Trophoblast cell (in vitro differentiated cells and primary cell): Measurements from ENCODE around the gene SLC25A4.

ENCODE experiments used
- DNase-seq, 2 donors: peaks; one replicate each; pipeline ENCODE4 v3.0.0-alpha.2; 2016
- H2AFZ ChIP-seq: 2 replicates; pipeline ENCODE4 v1.6.1; 2013; ENCODE audit warnings: low read length, moderate library complexity, mild to moderate bottlenecking; ENCODE audit not compliant: insufficient read depth, poor library complexity
- H2AK5ac ChIP-seq: 2 replicates; pipeline ENCODE4 v1.6.1; 2013; ENCODE audit warnings: mild to moderate bottlenecking, low read length
- H2BK120ac ChIP-seq: 2 replicates; pipeline ENCODE4 v1.6.1; 2013; ENCODE audit warnings: low read length, mild to moderate bottlenecking, moderate library complexity; ENCODE audit not compliant: insufficient read depth, poor library complexity
- H2BK12ac ChIP-seq: 2 replicates; pipeline ENCODE4 v1.6.1; 2013; ENCODE audit warnings: mild to moderate bottlenecking, low read length, moderate library complexity
- H2BK5ac ChIP-seq: 2 replicates; pipeline ENCODE4 v1.6.1; 2013; ENCODE audit warnings: low read length, low read depth, moderate library complexity, mild to moderate bottlenecking; ENCODE audit not compliant: poor library complexity
- H3K14ac ChIP-seq: 2 replicates; pipeline ENCODE4 v1.6.1; 2013; ENCODE audit warnings: mild to moderate bottlenecking, low read length
- H3K18ac ChIP-seq: 2 replicates; pipeline ENCODE4 v1.6.1; 2013; ENCODE audit warnings: mild to moderate bottlenecking, low read length
- H3K23ac ChIP-seq: 2 replicates; pipeline ENCODE4 v1.6.1; 2013; ENCODE audit warnings: low read length
- H3K27ac ChIP-seq: 2 replicates; pipeline ENCODE4 v1.5.1; 2013; ENCODE audit warnings: low read depth, mild to moderate bottlenecking, inconsistent platforms, low read length, moderate library complexity
- H3K27me3 ChIP-seq: 2 replicates; pipeline ENCODE4 v1.6.1; 2013; ENCODE audit warnings: inconsistent platforms, mild to moderate bottlenecking, low read length, moderate library complexity; ENCODE audit not compliant: insufficient read depth
- H3K36me3 ChIP-seq, 2 experiments: 1 replicate in 1 of 2; 2 replicates in 1 of 2; pipeline ENCODE4 v1.6.1; 2013; ENCODE audit warnings: low read length in 2 of 2, mild to moderate bottlenecking in 2 of 2, moderate library complexity in 1 of 2; ENCODE audit not compliant: insufficient read depth in 2 of 2, control insufficient read depth in 1 of 2
- H3K4ac ChIP-seq: 2 replicates; pipeline ENCODE4 v1.6.1; 2013; ENCODE audit warnings: low read depth, mild to moderate bottlenecking, low read length, moderate library complexity
- H3K4me1 ChIP-seq, 2 experiments: 1 replicate in 1 of 2; 2 replicates in 1 of 2; pipeline ENCODE4 v1.6.1; 2013; ENCODE audit warnings: low read length in 2 of 2, mild to moderate bottlenecking in 2 of 2, moderate library complexity in 1 of 2; ENCODE audit not compliant: insufficient read depth in 2 of 2, control insufficient read depth in 1 of 2
- H3K4me2 ChIP-seq: 2 replicates; pipeline ENCODE4 v1.6.1; 2013; ENCODE audit warnings: inconsistent platforms, mild to moderate bottlenecking, low read length, moderate library complexity
- H3K4me3 ChIP-seq: 2 replicates; pipeline ENCODE4 v1.5.1; 2013; ENCODE audit warnings: mild to moderate bottlenecking, low read depth, low read length, inconsistent platforms
- H3K79me1 ChIP-seq: one replicate; pipeline ENCODE4 v1.6.1; 2013; ENCODE audit warnings: low read length
- H3K79me2 ChIP-seq: 2 replicates; pipeline ENCODE4 v1.6.1; 2013; ENCODE audit warnings: low read length, mild to moderate bottlenecking; ENCODE audit not compliant: control insufficient read depth, insufficient read depth, poor library complexity
- H3K9ac ChIP-seq: 2 replicates; pipeline ENCODE4 v1.6.1; 2013; ENCODE audit warnings: mild to moderate bottlenecking, low read length
- H3K9me3 ChIP-seq: 2 replicates; pipeline ENCODE4 v1.6.1; 2013; ENCODE audit warnings: low read depth, mild to moderate bottlenecking, control low read depth, inconsistent platforms, low read length; ENCODE audit not compliant: insufficient read depth
- H4K12ac ChIP-seq: 2 replicates; pipeline ENCODE4 v1.6.1; 2013; ENCODE audit warnings: low read depth, mild to moderate bottlenecking, low read length, moderate library complexity
- H4K8ac ChIP-seq: 2 replicates; pipeline ENCODE4 v1.6.1; 2013; ENCODE audit warnings: low read depth, mild to moderate bottlenecking, low read length, moderate library complexity
- H4K91ac ChIP-seq: one replicate; pipeline ENCODE4 v1.6.1; 2013; ENCODE audit warnings: low read depth, mild to moderate bottlenecking, low read length, moderate library complexity
- WGBS: extraction: QIAGEN DNeasy Blood & Tissue Kit; methylation state at CpG from one replicate; pipeline ENCODE4 v1.1.7; 2013; ENCODE audit warnings: missing lambda C conversion rate; ENCODE audit not compliant: insufficient read length, insufficient coverage; ENCODE audit errors: extremely low coverage; 5-methylcytosine and 5-hydroxymethylcytosine counted together

SLC25A4 gene

GRCh38 chr4:185137233-185137925 is 5.7 kb upstream of the SLC25A4 start:
- Histone ChIP-seq H3K14ac (no peak overlapping the region), H3K9me3 (no peaks in the 10 kb centered on the region), H3K36me3 (no peaks in the 10 kb centered on the region), H3K27ac (no peak overlapping the region), H3K4me2 (no peak overlapping the region), H3K4me3 (no peak overlapping the region), H2BK120ac (no peak overlapping the region), H3K79me2 (no peaks in the 10 kb centered on the region), H2AK5ac (no peak overlapping the region), H3K79me1 (no peaks in the 10 kb centered on the region), H2BK12ac (no peak overlapping the region), H4K91ac (no peak overlapping the region), H3K27me3 (no peaks in the 10 kb centered on the region), H3K4me1 (no peaks in the 10 kb centered on the region), H4K12ac (no peak overlapping the region), H2BK5ac (no peak overlapping the region), H3K4ac (no peak overlapping the region), H2AFZ (no peak overlapping the region), H3K18ac (no peak overlapping the region), H3K23ac (no peak overlapping the region), H4K8ac (no peak overlapping the region), H3K9ac (no peak overlapping the region)
- DNase-seq: no peak
- no CpG with 5 or more reads among the region's 24 CpGs for WGBS

GRCh38 chr4:185138161-185138560 is 4.9 kb upstream of the SLC25A4 start:
- no peaks in the 10 kb centered on the region for H3K4me1 ChIP-seq
- H3K36me3 ChIP-seq: no peaks in the 10 kb centered on the region
- H2BK120ac ChIP-seq: no peak overlapping the region
- no peak overlapping the region for H2BK5ac ChIP-seq
- no peak overlapping the region for H4K8ac ChIP-seq
- no peak overlapping the region for H3K27ac ChIP-seq
- H3K4me3 ChIP-seq: no peak overlapping the region
- no peak overlapping the region for H2AFZ ChIP-seq
- H3K18ac ChIP-seq: no peak overlapping the region
- H3K9me3 ChIP-seq: no peaks in the 10 kb centered on the region
- peaks cover 5% of the 10 kb centered on the region for H3K79me1 ChIP-seq
- H3K23ac ChIP-seq: no peak overlapping the region
- no peak overlapping the region for H3K9ac ChIP-seq
- no peak overlapping the region for H4K12ac ChIP-seq
- no peak overlapping the region for H3K14ac ChIP-seq
- DNase-seq: no peak
- H4K91ac ChIP-seq: no peak overlapping the region
- no peak overlapping the region for H3K4me2 ChIP-seq
- no peak overlapping the region for H3K4ac ChIP-seq
- H3K79me2 ChIP-seq: peaks cover 3% of the 10 kb centered on the region
- H2AK5ac ChIP-seq: no peak overlapping the region
- no CpG with 5 or more reads among the region's 10 CpGs for whole genome bisulfite sequencing
- H3K27me3 ChIP-seq: no peaks in the 10 kb centered on the region
- H2BK12ac ChIP-seq: no peak overlapping the region

- Histone ChIP-seq H3K18ac (no peak overlapping the region), H4K8ac (no peak overlapping the region), H4K12ac (no peak overlapping the region), H3K9me3 (no peaks in the 10 kb centered on the region), H3K4me2 (no peak overlapping the region), H3K79me2 (peaks cover 5% of the 10 kb centered on the region), H3K27me3 (no peaks in the 10 kb centered on the region), H3K14ac (no peak overlapping the region), H2BK120ac (no peak overlapping the region), H2BK5ac (no peak overlapping the region), H3K36me3 (peaks cover 1 to 2% of the 10 kb centered on the region in 2 experiments), H3K4ac (no peak overlapping the region), H3K79me1 (peaks cover 8% of the 10 kb centered on the region), H4K91ac (no peak overlapping the region), H2AFZ (no peak overlapping the region), H3K23ac (no peak overlapping the region), H3K27ac (no peak overlapping the region), H3K4me3 (no peak overlapping the region), H3K4me1 (peaks cover 2% of the 10 kb centered on the region in 2 experiments), H2AK5ac (no peak overlapping the region), H3K9ac (no peak overlapping the region), H2BK12ac (no peak overlapping the region)
- no peak for DNase-seq
- no CpG with 5 or more reads among the region's 6 CpGs for WGBS
These were observed 3.3 kb upstream of the SLC25A4 start for GRCh38 chr4:185139736-185140135.

- H4K91ac ChIP-seq: no peak overlapping the region
- H3K4me3 ChIP-seq: no peak overlapping the region
- no peaks in the 10 kb centered on the region for H3K27me3 ChIP-seq
- H3K79me1 ChIP-seq: peaks cover 8% of the 10 kb centered on the region
- H3K4me1 ChIP-seq: peaks cover 2 to 4% of the 10 kb centered on the region in 2 experiments
- H3K36me3 ChIP-seq: peaks cover 13 to 14% of the 10 kb centered on the region in 2 experiments
- H2AK5ac ChIP-seq: no peak overlapping the region
- no peak overlapping the region for H3K4me2 ChIP-seq
- no peaks in the 10 kb centered on the region for H3K9me3 ChIP-seq
- H3K27ac ChIP-seq: no peak overlapping the region
- H3K79me2 ChIP-seq: peaks cover 5% of the 10 kb centered on the region
- no peak overlapping the region for H3K4ac ChIP-seq
- H2BK5ac ChIP-seq: no peak overlapping the region
- no peak overlapping the region for H2AFZ ChIP-seq
- H3K9ac ChIP-seq: no peak overlapping the region
- no peak overlapping the region for H4K12ac ChIP-seq
- H2BK12ac ChIP-seq: no peak overlapping the region
- no peak overlapping the region for H3K18ac ChIP-seq
- no peak overlapping the region for H2BK120ac ChIP-seq
- no CpG with 5 or more reads among the region's 6 CpGs for whole genome bisulfite sequencing
- H4K8ac ChIP-seq: no peak overlapping the region
- no peak overlapping the region for H3K23ac ChIP-seq
- no peak for DNase-seq
- no peak overlapping the region for H3K14ac ChIP-seq
These were observed 1.3 kb upstream of the SLC25A4 start for GRCh38 chr4:185141777-185142176.
